ENCODE data around the gene FOXP1. TPM values are rescaled to one million over a fixed set of nuclear protein-coding genes. Genes with fewer than 3 reads are reported as not detected.

The FOXP1 gene
- total RNA-seq, 4 donors from 2014 or later: 181 to 225 (median 205) TPM

- WGBS: 98% methylated on average over 11 of the region's 11 CpGs
- Histone ChIP-seq H3K4me3 (no peak overlapping the region), H3K9me3 (peaks cover 0 to 5% (median 0%) of the 10 kb centered on the region in 4 donors), H3K27me3 (no peaks in the 10 kb centered on the region), H3K4me1 (no peaks in the 10 kb centered on the region), H3K27ac (replicated peaks in 1 of 4) (no peak overlapping the region), H3K36me3 (no peaks in the 10 kb centered on the region)
- intact Hi-C loops (cut with DNase I): no loop called here
- TF ChIP-seq CTCF (IDR thresholded peaks at IDR 0.05): no peak
- TF ChIP-seq EP300 (IDR thresholded peaks at IDR 0.05): no peak
- TF ChIP-seq POLR2AphosphoS5 (IDR thresholded peaks at IDR 0.05): no peak
- TF ChIP-seq POLR2A (IDR thresholded peaks at IDR 0.05; ENCODE audit: low read depth): no peak
- no peak for DNase-seq (ENCODE audit: extremely low spot score)
Observed at GRCh38 chr3:70905491-70905890, 678.0 kb downstream of the FOXP1 start.

Small RNAs within 50 kb of the gene (small RNA-seq; reads per million reads assigned to genes)
- gene MIR1284: 0 to 0.68 (median 0.19) reads per million in 3 donors

Other genes starting within 250 kb of the FOXP1 start
- gene EIF4E3, start 141.7 kb upstream of the FOXP1 start, total RNA-seq: 10 to 100 TPM; 36.2 to 51.9 (median 39.4) TPM
- gene GPR27, start 170.1 kb upstream of the FOXP1 start, total RNA-seq: 1 to 10 TPM; 2.2 to 4.3 (median 2.5) TPM
- gene PROK2, start 201.4 kb upstream of the FOXP1 start, total RNA-seq: 1 to 10 TPM in 1 of 4 donors, under 1 TPM in 2, not detected in 1; 0.29 to 2.0 (median 0.71) TPM

Measured in esophagus muscularis mucosa (tissue), 4 donors.